Measurements from ENCODE around the gene PSMB9. TPM values are rescaled to one million over a fixed set of nuclear protein-coding genes. Genes with fewer than 3 reads are reported as not detected.
"Not testable (repeated sequence)": the region's sequence is repeated elsewhere in the genome, so short reads cannot be mapped to it uniquely, and the experiment has no call there.

Gene PSMB9
- total RNA-seq, 1 donor from 2014 or later, result 13.4 TPM

DNA sequence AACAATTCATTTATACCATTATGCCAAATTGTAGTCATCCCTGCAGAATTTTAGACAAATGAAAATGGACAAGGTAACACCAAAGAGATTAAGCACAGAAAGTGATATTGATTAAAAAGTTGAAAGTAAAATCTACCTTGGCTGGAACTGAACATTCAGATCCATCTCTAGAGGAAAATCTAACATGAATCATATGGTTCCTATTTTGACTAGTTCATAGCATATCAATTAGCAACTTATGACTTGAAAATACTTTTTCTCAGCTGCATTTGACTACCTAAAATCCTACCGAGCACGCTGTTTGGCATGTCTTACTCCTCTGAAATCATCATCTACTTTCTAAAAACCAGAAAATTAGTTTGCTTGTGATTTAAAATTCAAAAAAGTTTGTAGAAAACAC lies 22.6 kb downstream of the PSMB9 start:
- Histone ChIP-seq H3K9me3 (replicated peaks) (peaks cover 11% of the 10 kb centered on the region), H3K36me3 (no peaks in the 10 kb centered on the region), H3K27ac (replicated peaks) (no peak overlapping the region), H3K27me3 (ENCODE audit: low read depth) (peaks cover 26% of the 10 kb centered on the region), H3K4me1 (no peaks in the 10 kb centered on the region), H3K4me3 (no peak overlapping the region)
- TF ChIP-seq, protein P1, sequence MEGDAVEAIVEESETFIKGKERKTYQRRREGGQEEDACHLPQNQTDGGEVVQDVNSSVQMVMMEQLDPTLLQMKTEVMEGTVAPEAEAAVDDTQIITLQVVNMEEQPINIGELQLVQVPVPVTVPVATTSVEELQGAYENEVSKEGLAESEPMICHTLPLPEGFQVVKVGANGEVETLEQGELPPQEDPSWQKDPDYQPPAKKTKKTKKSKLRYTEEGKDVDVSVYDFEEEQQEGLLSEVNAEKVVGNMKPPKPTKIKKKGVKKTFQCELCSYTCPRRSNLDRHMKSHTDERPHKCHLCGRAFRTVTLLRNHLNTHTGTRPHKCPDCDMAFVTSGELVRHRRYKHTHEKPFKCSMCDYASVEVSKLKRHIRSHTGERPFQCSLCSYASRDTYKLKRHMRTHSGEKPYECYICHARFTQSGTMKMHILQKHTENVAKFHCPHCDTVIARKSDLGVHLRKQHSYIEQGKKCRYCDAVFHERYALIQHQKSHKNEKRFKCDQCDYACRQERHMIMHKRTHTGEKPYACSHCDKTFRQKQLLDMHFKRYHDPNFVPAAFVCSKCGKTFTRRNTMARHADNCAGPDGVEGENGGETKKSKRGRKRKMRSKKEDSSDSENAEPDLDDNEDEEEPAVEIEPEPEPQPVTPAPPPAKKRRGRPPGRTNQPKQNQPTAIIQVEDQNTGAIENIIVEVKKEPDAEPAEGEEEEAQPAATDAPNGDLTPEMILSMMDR (IDR thresholded peaks at IDR 0.05; ENCODE audit: borderline replicate concordance), result no peak
- DNase-seq, result no peak
- intact Hi-C loops (cut with micrococcal nuclease), result no loop called here

DNA sequence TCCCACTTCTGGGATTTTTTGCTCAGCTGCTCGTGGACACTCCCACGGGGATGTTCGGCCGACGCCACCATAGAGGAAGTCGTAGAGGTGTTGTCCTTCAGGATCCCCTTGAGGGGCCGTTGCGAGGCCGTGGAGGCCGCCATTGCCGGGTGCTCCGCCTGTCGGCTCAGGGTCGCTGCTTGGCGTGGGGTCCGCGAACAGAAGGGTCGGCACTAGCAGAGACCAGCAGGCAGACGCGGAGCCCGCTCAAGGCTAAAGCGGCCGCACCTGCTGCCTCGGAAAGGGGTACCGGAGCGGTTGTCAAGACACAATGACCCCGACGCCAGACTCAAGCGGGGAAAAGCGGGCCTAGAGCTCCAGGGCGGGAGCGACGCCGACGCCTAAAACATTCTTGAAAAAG lies 25.7 kb downstream of the PSMB9 start:
- no peak overlapping the region for H3K27ac ChIP-seq (replicated peaks)
- intact Hi-C loops (cut with micrococcal nuclease), result no loop called here
- peak overlapping the region; percentile 28 for H3K4me3 ChIP-seq
- TF ChIP-seq, protein P1 (IDR thresholded peaks at IDR 0.05; ENCODE audit: borderline replicate concordance), result no peak
- peaks cover 11% of the 10 kb centered on the region for H3K4me1 ChIP-seq
- DNase-seq, result no peak
- H3K9me3 ChIP-seq (replicated peaks), result no peaks in the 10 kb centered on the region
- H3K36me3 ChIP-seq, result no peaks in the 10 kb centered on the region
- H3K27me3 ChIP-seq (ENCODE audit: low read depth), result peaks cover 26% of the 10 kb centered on the region

DNA sequence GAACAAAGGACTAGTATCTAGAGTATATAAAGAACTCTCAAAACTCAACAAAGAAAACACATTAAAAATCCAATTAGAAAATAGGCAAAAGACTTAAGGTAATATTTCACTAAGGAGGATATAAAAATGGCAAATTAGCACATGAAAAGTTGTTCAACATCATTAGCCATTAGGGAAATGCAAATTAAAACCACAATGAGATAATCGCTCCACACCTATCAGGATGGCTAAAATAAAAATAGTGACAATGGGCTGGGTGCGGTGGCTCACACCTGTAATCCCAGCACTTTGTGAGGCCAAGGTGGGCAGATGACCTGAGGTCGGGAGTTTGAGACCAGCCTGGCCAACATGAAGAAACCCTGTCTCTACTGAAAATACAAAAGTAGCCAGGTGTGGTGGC lies 27.0 kb downstream of the PSMB9 start:
- DNase-seq; H3K36me3 ChIP-seq; H3K9me3 ChIP-seq (replicated peaks); H3K4me3 ChIP-seq; H3K27ac ChIP-seq (replicated peaks); intact Hi-C loops (cut with micrococcal nuclease): not testable (repeated sequence)
- Histone ChIP-seq H3K4me1 (peaks cover 14% of the 10 kb centered on the region), H3K27me3 (ENCODE audit: low read depth) (peaks cover 19% of the 10 kb centered on the region)

DNA sequence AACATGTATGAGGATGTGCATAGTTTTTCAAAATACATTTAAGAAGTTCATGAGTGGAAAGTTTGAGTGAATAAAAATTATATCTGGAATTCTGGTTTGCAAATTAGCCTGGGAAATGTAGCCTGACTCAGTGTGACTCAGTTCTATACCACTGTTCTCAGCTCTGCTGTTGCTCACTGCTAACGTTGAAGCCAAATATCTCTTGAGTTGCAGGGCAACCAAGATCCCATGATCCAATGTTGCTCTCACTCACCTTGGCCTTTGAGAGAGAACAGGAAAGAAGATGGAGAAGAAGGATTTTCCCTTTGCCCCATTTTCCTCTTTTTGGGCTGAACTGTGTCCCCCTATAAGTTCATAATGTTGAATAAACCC lies 28.9 kb downstream of the PSMB9 start:
- Histone ChIP-seq H3K36me3 (no peaks in the 10 kb centered on the region), H3K4me1 (peaks cover 22% of the 10 kb centered on the region), H3K27me3 (ENCODE audit: low read depth) (peaks cover 14% of the 10 kb centered on the region), H3K4me3 (no peak overlapping the region), H3K9me3 (replicated peaks) (no peaks in the 10 kb centered on the region), H3K27ac (replicated peaks) (no peak overlapping the region)
- DNase-seq, result no peak
- intact Hi-C loops (cut with micrococcal nuclease), result no loop called here
- TF ChIP-seq, protein P1 (IDR thresholded peaks at IDR 0.05; ENCODE audit: borderline replicate concordance), result no peak

DNA sequence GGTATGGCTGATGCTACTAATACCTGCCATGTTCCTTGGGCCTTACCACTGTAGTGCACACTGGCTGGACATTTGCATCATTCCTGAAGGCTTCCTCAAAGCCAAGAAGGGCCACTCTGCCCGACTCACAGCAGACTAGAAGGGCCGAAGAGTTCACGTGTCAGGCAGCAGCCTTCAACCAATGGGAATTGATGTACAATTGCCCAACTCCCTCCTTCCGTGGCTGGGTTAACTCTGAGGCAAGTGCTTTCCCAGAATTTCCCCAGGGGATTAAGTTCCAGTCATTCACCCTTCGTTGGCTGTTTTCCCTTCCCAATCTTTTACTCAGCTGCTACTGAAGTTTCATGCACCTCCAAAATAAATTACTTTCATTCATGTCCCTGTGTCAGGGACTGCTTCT lies 29.8 kb downstream of the PSMB9 start:
- no peak overlapping the region for H3K4me3 ChIP-seq
- H3K4me1 ChIP-seq, result peaks cover 22% of the 10 kb centered on the region
- TF ChIP-seq, protein P1 (IDR thresholded peaks at IDR 0.05; ENCODE audit: borderline replicate concordance), result no peak
- H3K27ac ChIP-seq (replicated peaks), result peak overlapping the region; percentile 41
- intact Hi-C loops (cut with micrococcal nuclease), result no loop called here
- DNase-seq, result no peak
- H3K9me3 ChIP-seq (replicated peaks), result no peaks in the 10 kb centered on the region
- peaks cover 12% of the 10 kb centered on the region for H3K27me3 ChIP-seq (ENCODE audit: low read depth)
- no peaks in the 10 kb centered on the region for H3K36me3 ChIP-seq

DNA sequence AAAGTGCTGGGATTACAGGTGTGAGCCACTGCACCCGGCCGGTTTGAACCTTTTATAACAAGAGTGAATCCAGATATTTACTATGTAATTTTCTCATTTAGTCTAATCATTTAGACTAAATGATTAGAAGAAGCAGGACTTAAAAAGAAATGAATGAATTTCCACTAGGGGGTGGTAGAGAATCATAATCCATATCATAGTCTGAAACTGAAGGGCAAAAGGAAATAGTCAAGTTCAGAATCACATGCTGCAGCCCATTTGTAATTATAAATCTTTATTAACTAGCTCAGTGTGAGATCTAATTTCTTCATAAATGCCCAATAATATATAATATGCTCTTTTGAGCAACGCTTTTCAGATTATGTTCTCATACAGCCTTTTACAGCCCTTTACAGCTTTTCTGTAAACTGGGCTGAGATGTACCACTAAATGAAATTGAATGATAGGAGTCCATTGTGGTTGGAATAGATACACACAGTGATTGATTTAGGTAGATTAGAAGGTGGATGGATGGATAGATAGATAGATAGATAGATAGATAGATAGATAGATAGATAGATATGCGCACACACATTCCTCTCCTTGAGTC lies 31.8 kb downstream of the PSMB9 start:
- peaks cover 22% of the 10 kb centered on the region for H3K4me1 ChIP-seq
- H3K4me3 ChIP-seq, result no peak overlapping the region
- H3K9me3 ChIP-seq (replicated peaks), result no peaks in the 10 kb centered on the region
- H3K27me3 ChIP-seq (ENCODE audit: low read depth), result no peaks in the 10 kb centered on the region
- H3K27ac ChIP-seq (replicated peaks), result no peak overlapping the region
- DNase-seq, result no peak
- TF ChIP-seq, protein P1 (IDR thresholded peaks at IDR 0.05; ENCODE audit: borderline replicate concordance), result peak; percentile 78
- intact Hi-C loops (cut with micrococcal nuclease), result loop anchor here (5.0 kb wide), 1 partner anchor 97 kb away; no protein-coding TSS in a partner anchor
- H3K36me3 ChIP-seq, result no peaks in the 10 kb centered on the region
